ENCODE measurements around the gene PCDHA4.

The PCDHA4 gene

GRCh38 chr5:140862441-140863295 is 55.8 kb downstream of the PCDHA4 start:
- no peak for DNase-seq

All from NCI-H774 (cell line).